Smooth muscle cell of bladder (primary cell): ENCODE data around the gene CFAP97D2. TPM values are rescaled to one million over a fixed set of nuclear protein-coding genes. Genes with fewer than 3 reads are reported as not detected.

ENCODE experiments used
- total RNA-seq: library from RNA; depleted of rRNA; stranded (reverse); fragments of >200 nt; gene quantifications from 2 replicates; pipeline ENCODE4 v1.2.3, GENCODE V29; 2014

CFAP97D2 gene
- total RNA-seq = not detected in 2 replicates

GRCh38 chr13:114179087-114179658, at the start of gene CFAP97D2:
Gene CFAP97D2 (plus strand): TSS chr13:114179257. CDS start chr13:114179331, 74 bp downstream.

GRCh38 chr13:114132419-114133121, 46.5 kb upstream of the CFAP97D2 start, which contains the start of gene RASA3:
Gene RASA3 (minus strand): TSS chr13:114132623. CDS start chr13:114132489, 134 bp downstream.

GRCh38 chr13:114234645-114235421, 55.8 kb downstream of the CFAP97D2 start, which contains the start of gene CDC16:
Gene CDC16 (plus strand): TSS chr13:114234897. CDS start chr13:114235085, 188 bp downstream.

Other genes starting within 250 kb of the CFAP97D2 start
- 0.28 TPM in 2 replicates for gene C13orf46, start 205.2 kb upstream of the CFAP97D2 start, total RNA-seq
- 21.6 and 29.0 TPM in 2 replicates for gene RASA3, start 46.6 kb upstream of the CFAP97D2 start, total RNA-seq
- 36.1 and 41.2 TPM in 2 replicates for gene CDC16, start 55.6 kb downstream of the CFAP97D2 start, total RNA-seq
- 13.7 and 16.8 TPM in 2 replicates for gene UPF3A, start 102.3 kb downstream of the CFAP97D2 start, total RNA-seq
- gene CHAMP1, start 135.2 kb downstream of the CFAP97D2 start, total RNA-seq = 8.7 and 9.5 TPM in 2 replicates